ENCODE measurements around the gene ATP6V0E2. TPM values are rescaled to one million over a fixed set of nuclear protein-coding genes. Genes with fewer than 3 reads are reported as not detected.

ATP6V0E2 gene
- 10 to 100 TPM; 30.3 to 37.1 TPM for total RNA-seq
- 14.0 TPM for polyA plus RNA-seq (ENCODE audit: insufficient read depth, low read depth, low replicate concordance)
- long read RNA-seq, donor 1, transcript ATP6V0E2-203 (4 exons, 2,722 nt) = major isoform, 9 of 9 reads
- long read RNA-seq, donor 1, partial matches to known transcripts = 0 of 9 reads
- long read RNA-seq, donor 1, other reads (novel, unspliced or antisense) = 0 of 9 reads
- long read RNA-seq, donor 2, transcript ATP6V0E2-203 (4 exons, 2,722 nt) = major isoform, 11 of 13 reads
- long read RNA-seq, donor 2, partial matches to known transcripts = 0 of 13 reads
- long read RNA-seq, donor 2, other reads (novel, unspliced or antisense) = 0 of 13 reads

DNA sequence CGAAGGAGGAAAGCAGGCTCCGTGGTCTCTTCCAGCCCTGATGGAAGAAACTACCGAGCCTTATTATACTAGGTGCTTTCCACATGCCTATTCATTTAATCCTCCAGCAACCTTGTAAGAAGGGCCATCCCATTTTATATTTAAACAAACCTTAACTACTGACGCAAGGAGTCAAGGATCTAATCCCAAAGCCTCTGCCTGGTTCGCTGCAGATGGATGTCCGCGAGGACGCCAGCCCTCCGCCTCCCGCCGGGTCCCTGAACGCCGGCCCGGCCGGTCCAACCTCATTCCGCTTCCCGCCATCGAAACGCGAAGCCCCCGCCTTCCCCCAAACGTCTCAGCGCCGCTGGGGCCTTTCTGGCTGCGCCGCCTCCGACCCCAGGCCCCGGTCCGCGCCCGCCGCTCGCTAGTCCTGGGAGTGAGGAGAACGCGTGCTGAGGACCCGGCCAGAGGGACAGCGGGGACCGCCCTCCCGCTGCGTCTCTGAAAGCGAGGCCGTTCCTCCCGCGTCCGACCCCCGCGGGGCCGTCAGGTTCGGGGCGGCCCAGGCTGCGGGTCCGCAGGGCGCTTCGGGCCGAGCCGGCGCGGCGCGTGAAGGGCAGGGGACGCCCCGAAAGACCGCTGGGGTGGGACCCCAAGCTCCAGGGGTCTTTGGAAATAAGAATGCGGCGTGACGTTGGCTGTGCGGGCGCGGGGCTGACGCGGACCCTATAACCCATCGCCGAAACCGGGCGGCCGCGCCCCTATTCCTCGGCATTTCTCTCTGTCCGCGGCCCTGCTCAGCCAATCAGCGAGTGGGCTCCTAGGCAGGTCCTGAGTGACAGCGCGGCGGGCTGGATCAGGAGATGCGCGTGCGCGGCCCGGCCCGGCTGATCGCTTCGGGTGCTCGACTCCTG lies at the start of gene ATP6V0E2:
Gene ATP6V0E2, plus strand, starts transcription at position 896 of the 896 bp plus-strand sequence. CDS start 97 bp downstream, outside the sequence.
- Histone ChIP-seq H3K27me3 (no peaks in the 10 kb centered on the region), H3K9me3 (no peaks in the 10 kb centered on the region), H3K4me1 (peaks cover 4% of the 10 kb centered on the region), H3K27ac (peak within 1 kb of the TSS; percentile 37 to 90), H3K36me3 (ENCODE audit: low read depth, missing control alignments) (no peaks in the 10 kb centered on the region), H3K4me3 (peak within 1 kb of the TSS; percentile 73 to 81)
- TF ChIP-seq POLR2A (IDR thresholded peaks at IDR 0.05) = no peak
- TF ChIP-seq, protein P1, sequence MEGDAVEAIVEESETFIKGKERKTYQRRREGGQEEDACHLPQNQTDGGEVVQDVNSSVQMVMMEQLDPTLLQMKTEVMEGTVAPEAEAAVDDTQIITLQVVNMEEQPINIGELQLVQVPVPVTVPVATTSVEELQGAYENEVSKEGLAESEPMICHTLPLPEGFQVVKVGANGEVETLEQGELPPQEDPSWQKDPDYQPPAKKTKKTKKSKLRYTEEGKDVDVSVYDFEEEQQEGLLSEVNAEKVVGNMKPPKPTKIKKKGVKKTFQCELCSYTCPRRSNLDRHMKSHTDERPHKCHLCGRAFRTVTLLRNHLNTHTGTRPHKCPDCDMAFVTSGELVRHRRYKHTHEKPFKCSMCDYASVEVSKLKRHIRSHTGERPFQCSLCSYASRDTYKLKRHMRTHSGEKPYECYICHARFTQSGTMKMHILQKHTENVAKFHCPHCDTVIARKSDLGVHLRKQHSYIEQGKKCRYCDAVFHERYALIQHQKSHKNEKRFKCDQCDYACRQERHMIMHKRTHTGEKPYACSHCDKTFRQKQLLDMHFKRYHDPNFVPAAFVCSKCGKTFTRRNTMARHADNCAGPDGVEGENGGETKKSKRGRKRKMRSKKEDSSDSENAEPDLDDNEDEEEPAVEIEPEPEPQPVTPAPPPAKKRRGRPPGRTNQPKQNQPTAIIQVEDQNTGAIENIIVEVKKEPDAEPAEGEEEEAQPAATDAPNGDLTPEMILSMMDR (IDR thresholded peaks at IDR 0.05) = no peak
- 0 to 1% methylated on average over 17 to 87 of the region's 93 CpGs for WGBS, 2 donors
- intact Hi-C loops (cut with DNase I; ENCODE audit: low total_unique reads) = no loop called here
- DNase-seq = peak; percentile 98

DNA sequence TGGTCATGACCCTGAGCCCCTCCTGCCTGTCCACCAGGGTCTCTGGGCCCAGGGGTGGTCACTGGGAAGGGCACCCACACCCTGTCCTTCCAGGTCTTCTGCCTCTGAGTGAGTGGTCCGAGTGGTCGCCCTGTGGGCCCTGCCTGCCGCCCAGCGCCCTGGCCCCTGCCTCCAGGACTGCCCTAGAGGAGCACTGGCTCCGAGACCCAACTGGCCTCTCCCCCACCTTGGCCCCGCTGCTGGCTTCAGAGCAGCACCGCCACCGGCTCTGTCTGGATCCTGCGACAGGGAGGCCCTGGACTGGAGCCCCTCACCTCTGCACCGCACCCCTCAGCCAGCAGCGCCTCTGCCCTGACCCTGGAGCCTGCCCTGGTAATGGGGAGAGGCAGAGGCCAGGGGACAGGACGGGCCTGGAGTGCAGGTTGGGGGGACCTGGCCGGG lies 49.4 kb upstream of the ATP6V0E2 start:
- DNase-seq = no peak
- no peaks in the 10 kb centered on the region for H3K9me3 ChIP-seq
- H3K27me3 ChIP-seq = no peaks in the 10 kb centered on the region
- H3K4me1 ChIP-seq = no peaks in the 10 kb centered on the region
- intact Hi-C loops (cut with DNase I; ENCODE audit: low total_unique reads) = no loop called here
- no peaks in the 10 kb centered on the region for H3K36me3 ChIP-seq (ENCODE audit: low read depth, missing control alignments)
- no peak overlapping the region for H3K4me3 ChIP-seq
- no peak for TF ChIP-seq POLR2A (IDR thresholded peaks at IDR 0.05)
- TF ChIP-seq, protein P1 (IDR thresholded peaks at IDR 0.05) = no peak
- H3K27ac ChIP-seq = no peak overlapping the region
- 91 to 92% methylated on average over 8 to 13 of the region's 13 CpGs for WGBS, 2 donors

DNA sequence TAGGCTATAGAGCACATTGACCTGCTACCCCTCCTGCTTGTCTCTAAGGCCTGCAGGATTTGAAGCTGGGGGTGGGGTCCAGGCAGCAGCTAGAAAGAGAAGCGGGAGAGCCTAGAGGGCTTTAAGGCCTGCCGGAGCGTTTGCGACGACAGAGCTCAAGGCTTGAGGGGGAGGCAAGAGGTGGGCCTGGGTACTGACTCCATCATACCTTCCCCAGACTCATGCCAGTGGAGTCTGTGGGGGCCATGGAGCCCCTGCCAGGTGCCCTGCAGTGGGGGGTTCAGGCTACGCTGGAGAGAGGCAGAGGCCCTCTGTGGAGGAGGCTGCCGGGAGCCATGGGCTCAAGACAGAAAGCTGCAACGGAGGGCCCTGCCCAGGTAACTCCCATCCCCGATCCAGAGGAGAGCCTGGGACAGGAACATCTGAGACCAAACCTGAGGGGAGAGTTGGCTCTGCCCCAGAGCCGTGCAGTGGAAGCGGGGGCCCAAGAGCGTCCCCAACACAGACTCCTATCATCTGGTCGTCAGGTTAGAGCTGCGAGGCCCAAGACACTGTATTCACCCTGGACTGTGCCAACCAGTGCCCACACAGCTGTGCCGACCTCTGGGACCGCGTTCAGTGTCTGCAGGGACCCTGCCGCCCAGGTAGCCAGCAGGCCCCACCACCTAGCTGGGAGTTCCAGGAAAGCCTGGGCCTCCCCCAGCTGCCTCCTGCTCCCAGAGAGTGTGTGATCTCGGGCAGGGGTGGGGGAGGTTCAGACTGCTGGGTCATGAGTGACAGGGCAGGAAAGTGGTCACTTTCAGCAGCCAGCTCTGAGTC lies 48.8 kb upstream of the ATP6V0E2 start:
- Histone ChIP-seq H3K27ac (no peak overlapping the region), H3K4me3 (no peak overlapping the region), H3K4me1 (no peaks in the 10 kb centered on the region), H3K9me3 (no peaks in the 10 kb centered on the region), H3K27me3 (no peaks in the 10 kb centered on the region), H3K36me3 (ENCODE audit: low read depth, missing control alignments) (no peaks in the 10 kb centered on the region)
- TF ChIP-seq, protein P1 (IDR thresholded peaks at IDR 0.05) = no peak
- no peak for TF ChIP-seq POLR2A (IDR thresholded peaks at IDR 0.05)
- 86 to 91% methylated on average over 6 to 18 of the region's 19 CpGs for whole genome bisulfite sequencing, 2 donors
- no peak for DNase-seq
- intact Hi-C loops (cut with DNase I; ENCODE audit: low total_unique reads) = no loop called here

DNA sequence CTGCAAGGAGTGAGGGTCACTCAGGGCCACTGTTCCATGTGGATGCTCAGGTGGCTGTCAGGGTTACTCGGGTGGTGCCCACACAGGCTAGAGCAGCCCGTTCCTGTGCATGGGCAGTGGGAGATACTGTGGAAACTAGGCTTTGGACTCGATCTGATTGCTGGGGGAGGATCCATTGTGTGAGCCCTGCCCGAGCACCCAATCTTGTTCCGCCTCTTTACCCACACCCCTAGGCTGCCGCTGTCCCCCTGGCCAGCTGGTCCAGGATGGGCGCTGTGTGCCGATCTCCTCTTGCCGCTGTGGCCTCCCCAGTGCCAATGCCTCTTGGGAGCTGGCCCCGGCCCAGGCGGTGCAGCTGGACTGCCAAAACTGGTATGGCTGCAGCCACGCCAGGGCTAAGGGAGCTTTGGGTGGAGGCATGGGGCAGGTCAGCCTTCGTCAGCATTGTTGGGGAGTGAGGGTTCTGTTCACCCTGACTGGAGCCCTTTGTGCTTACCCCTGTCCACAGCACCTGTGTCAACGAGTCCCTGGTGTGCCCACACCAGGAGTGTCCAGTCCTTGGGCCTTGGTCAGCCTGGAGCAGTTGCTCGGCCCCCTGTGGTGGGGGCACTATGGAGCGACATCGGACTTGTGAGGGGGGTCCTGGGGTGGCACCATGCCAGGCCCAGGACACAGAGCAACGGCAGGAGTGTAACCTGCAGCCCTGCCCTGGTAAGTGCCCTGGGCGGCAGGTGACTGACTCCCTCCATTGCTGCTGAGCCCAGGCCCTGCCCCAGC lies 48.0 kb upstream of the ATP6V0E2 start:
- no peaks in the 10 kb centered on the region for H3K36me3 ChIP-seq (ENCODE audit: low read depth, missing control alignments)
- 93 to 95% methylated on average over 5 to 19 of the region's 19 CpGs for WGBS, 2 donors
- no peak overlapping the region for H3K27ac ChIP-seq
- H3K4me1 ChIP-seq = no peaks in the 10 kb centered on the region
- H3K9me3 ChIP-seq = no peaks in the 10 kb centered on the region
- TF ChIP-seq, protein P1 (IDR thresholded peaks at IDR 0.05) = no peak
- no peak for TF ChIP-seq POLR2A (IDR thresholded peaks at IDR 0.05)
- intact Hi-C loops (cut with DNase I; ENCODE audit: low total_unique reads) = no loop called here
- no peaks in the 10 kb centered on the region for H3K27me3 ChIP-seq
- no peak for DNase-seq
- no peak overlapping the region for H3K4me3 ChIP-seq
